Right atrium auricular region (tissue), 2 donors: ENCODE measurements around the gene TEKT2. TPM values are rescaled to one million over a fixed set of nuclear protein-coding genes. Genes with fewer than 3 reads are reported as not detected.

Experiments used
- DNase-seq: peaks from one replicate; pipeline ENCODE4 v3.0.0-alpha.2; 2019; ENCODE audit warnings: low spot score
- H3K27ac ChIP-seq, 2 donors: fragments of 200-600 bp; sonication (generic); 1 replicate in 1 of 2; 2 replicates in 1 of 2; pipeline ENCODE4 v1.5.1; 2016 to 2019
- H3K27me3 ChIP-seq, 2 donors: fragments of 200-600 bp; sonication (generic); one replicate each; pipeline versions ENCODE4 v1.5.1 to v1.6.0; 2017 to 2019
- H3K36me3 ChIP-seq: fragments of 200-600 bp; sonication (generic); one replicate; pipeline ENCODE4 v1.5.1; 2016
- H3K4me1 ChIP-seq, 2 donors: fragments of 200-600 bp; sonication (generic); one replicate each; pipeline versions ENCODE4 v1.5.1 to v1.6.0; 2017 to 2019
- H3K4me3 ChIP-seq, 2 donors: fragments of 200-600 bp; sonication (generic); 1 replicate in 1 of 2; 2 replicates in 1 of 2; pipeline ENCODE4 v1.5.1; 2017 to 2019; ENCODE audit warnings: mild to moderate bottlenecking in 1 of 2, moderate library complexity in 1 of 2
- H3K9me3 ChIP-seq, 2 donors: fragments of 200-600 bp; sonication (generic); one replicate each; pipeline ENCODE4 v1.5.1; 2019
- CTCF ChIP-seq, 2 donors: fragments of 200-600 bp; sonication (generic); IDR thresholded peaks; one replicate each; pipeline ENCODE4 v1.5.1; 2019; ENCODE audit warnings: antibody characterized with exemption in 2 of 2
- total RNA-seq, 2 donors: library from RNA; depleted of rRNA; stranded (reverse); fragments of >200 nt; gene quantifications; one replicate each; pipeline ENCODE4 v1.1.0, GENCODE V29; 2016

TEKT2 gene
- total RNA-seq, 2 donors from 2014 or later = 0.41 TPM; not detected in 1

- Histone ChIP-seq H3K27ac (no peak overlapping the region), H3K36me3 (peaks cover 23% of the 10 kb centered on the region), H3K4me1 (no peaks in the 10 kb centered on the region), H3K27me3 (no peaks in the 10 kb centered on the region), H3K9me3 (no peaks in the 10 kb centered on the region), H3K4me3 (no peak overlapping the region)
- no peak for DNase-seq
- no peak for TF ChIP-seq CTCF (IDR thresholded peaks at IDR 0.05)
Observed at GRCh38 chr1:36053978-36054377, 29.9 kb upstream of the TEKT2 start.

- TF ChIP-seq CTCF (IDR thresholded peaks at IDR 0.05) = no peak
- H3K4me3 ChIP-seq = no peak overlapping the region
- no peaks in the 10 kb centered on the region for H3K4me1 ChIP-seq
- no peak overlapping the region for H3K27ac ChIP-seq
- no peaks in the 10 kb centered on the region for H3K27me3 ChIP-seq
- no peak for DNase-seq
- peaks cover 22% of the 10 kb centered on the region for H3K36me3 ChIP-seq
- no peaks in the 10 kb centered on the region for H3K9me3 ChIP-seq
Observed at GRCh38 chr1:36055706-36056105, 28.2 kb upstream of the TEKT2 start.

- DNase-seq = no peak
- no peaks in the 10 kb centered on the region for H3K36me3 ChIP-seq
- no peaks in the 10 kb centered on the region for H3K9me3 ChIP-seq
- H3K4me1 ChIP-seq = no peaks in the 10 kb centered on the region
- no peak overlapping the region for H3K4me3 ChIP-seq
- no peak for TF ChIP-seq CTCF (IDR thresholded peaks at IDR 0.05)
- H3K27ac ChIP-seq = no peak overlapping the region
- H3K27me3 ChIP-seq = no peaks in the 10 kb centered on the region
Observed at GRCh38 chr1:36062315-36062714, 21.6 kb upstream of the TEKT2 start.

GRCh38 chr1:36067871-36068270 lies 16.0 kb upstream of the TEKT2 start:
- Histone ChIP-seq H3K4me3 (no peak overlapping the region), H3K4me1 (no peaks in the 10 kb centered on the region), H3K36me3 (no peaks in the 10 kb centered on the region), H3K9me3 (no peaks in the 10 kb centered on the region), H3K27me3 (no peaks in the 10 kb centered on the region), H3K27ac (no peak overlapping the region)
- no peak for TF ChIP-seq CTCF (IDR thresholded peaks at IDR 0.05)
- DNase-seq = no peak

GRCh38 chr1:36068866-36069265 lies 15.0 kb upstream of the TEKT2 start:
- no peak for DNase-seq
- H3K4me3 ChIP-seq = no peak overlapping the region
- H3K36me3 ChIP-seq = no peaks in the 10 kb centered on the region
- H3K27me3 ChIP-seq = no peaks in the 10 kb centered on the region
- H3K27ac ChIP-seq = no peak overlapping the region
- H3K4me1 ChIP-seq = no peaks in the 10 kb centered on the region
- no peaks in the 10 kb centered on the region for H3K9me3 ChIP-seq
- no peak for TF ChIP-seq CTCF (IDR thresholded peaks at IDR 0.05)

- Histone ChIP-seq H3K4me3 (no peak overlapping the region), H3K36me3 (no peaks in the 10 kb centered on the region), H3K27ac (no peak overlapping the region), H3K27me3 (no peaks in the 10 kb centered on the region), H3K4me1 (no peaks in the 10 kb centered on the region), H3K9me3 (no peaks in the 10 kb centered on the region)
- DNase-seq = no peak
- no peak for TF ChIP-seq CTCF (IDR thresholded peaks at IDR 0.05)
Observed at GRCh38 chr1:36070349-36070748, 13.5 kb upstream of the TEKT2 start.
